ENCODE data around the gene GRIP1.
A peak's percentile ranks its signal among the peaks of the same experiment; 100 is the strongest.
"Not testable (repeated sequence)": the region's sequence is repeated elsewhere in the genome, so short reads cannot be mapped to it uniquely, and the experiment has no call there.

GRIP1 gene

GRCh38 chr12:66309606-66310005 is 369.3 kb downstream of the GRIP1 start:
- no peak for DNase-seq

GRCh38 chr12:66304296-66304900 is 374.5 kb downstream of the GRIP1 start:
- no peak for DNase-seq

GRCh38 chr12:66303316-66303804 is 375.5 kb downstream of the GRIP1 start:
- DNase-seq, result not testable (repeated sequence)

GRCh38 chr12:66302827-66303169 is 376.1 kb downstream of the GRIP1 start:
- no peak for DNase-seq

- peak; percentile 88 for DNase-seq
Observed at GRCh38 chr12:66301944-66302826, 376.7 kb downstream of the GRIP1 start, which contains the start of gene HELB. Gene HELB, plus strand, starts transcription at chr12:66302493. Its CDS starts 111 bp downstream, at chr12:66302604.

- no peak for DNase-seq
Observed at GRCh38 chr12:66297923-66298322, 381.0 kb downstream of the GRIP1 start.
